HepG2 (cell line): ENCODE results near the gene PMM2. TPM values are rescaled to one million over a fixed set of nuclear protein-coding genes. Genes with fewer than 3 reads are reported as not detected.

ENCODE experiments used
- AKAP8 ChIP-seq: sonication (generic); formaldehyde crosslinking; IDR thresholded peaks from 2 replicates; pipeline ENCODE4 v1.5.1; 2020; ENCODE audit warnings: mild to moderate bottlenecking, missing genetic modification reagents
- EED ChIP-seq: sonication (generic); formaldehyde crosslinking; IDR thresholded peaks from 2 replicates; pipeline ENCODE4 v1.5.0; 2020; ENCODE audit warnings: mild to moderate bottlenecking, missing genetic modification reagents
- ERF ChIP-seq: IDR thresholded peaks from 2 replicates; pipeline ENCODE4 v1.6.1; 2018; ENCODE audit warnings: missing biosample characterization, missing genetic modification reagents
- HCFC1 ChIP-seq: fragments of 150-350 bp; IDR thresholded peaks from 2 replicates; pipeline ENCODE4 v1.6.1; 2014; ENCODE audit warnings: low read depth, low read length
- HNRNPK ChIP-seq: fragments of 200-400 bp; formaldehyde crosslinking; IDR thresholded peaks from 2 replicates; pipeline ENCODE4 v1.6.1; 2018; ENCODE audit warnings: low read length, low read depth, moderate library complexity, mild to moderate bottlenecking; ENCODE audit not compliant: poor library complexity, severe bottlenecking
- MAF1 ChIP-seq: sonication (generic); formaldehyde crosslinking; IDR thresholded peaks from 2 replicates; pipeline ENCODE4 v1.5.0; 2020; ENCODE audit warnings: missing genetic modification reagents, borderline replicate concordance
- MTF2 ChIP-seq: sonication (generic); formaldehyde crosslinking; IDR thresholded peaks from 2 replicates; pipeline ENCODE4 v1.5.0; 2020; ENCODE audit warnings: missing genetic modification reagents, borderline replicate concordance
- MXD4 ChIP-seq: IDR thresholded peaks from 2 replicates; pipeline ENCODE4 v1.6.1; 2016; ENCODE audit warnings: mild to moderate bottlenecking, missing biosample characterization, missing genetic modification reagents
- PHB2 ChIP-seq: fragments of 450-650 bp; IDR thresholded peaks from 2 replicates; pipeline ENCODE4 v1.6.1; 2018; ENCODE audit not compliant: partially characterized antibody
- RXRA ChIP-seq: sonication (generic); formaldehyde crosslinking; IDR thresholded peaks from 2 replicates; pipeline ENCODE4 v1.5.1; 2020; ENCODE audit warnings: missing genetic modification reagents
- SIN3B ChIP-seq: fragments of 150-350 bp; IDR thresholded peaks from 2 replicates; pipeline ENCODE4 v1.6.1; 2014; ENCODE audit warnings: low read length
- SNAPC2 ChIP-seq: sonication (generic); formaldehyde crosslinking; IDR thresholded peaks from 2 replicates; pipeline ENCODE4 v1.8.1; 2022; ENCODE audit warnings: mild to moderate bottlenecking, missing genetic modification reagents
- ZBTB26 ChIP-seq: IDR thresholded peaks from 2 replicates; pipeline ENCODE4 v1.6.1; 2016; ENCODE audit warnings: missing compliant biosample characterization, missing genetic modification reagents, borderline replicate concordance
- ZBTB7A ChIP-seq: sonication (generic); formaldehyde crosslinking; IDR thresholded peaks from 2 replicates; pipeline ENCODE4 v1.8.0; 2022; ENCODE audit warnings: mild to moderate bottlenecking, missing genetic modification reagents
- ZC3H13 ChIP-seq: sonication (generic); formaldehyde crosslinking; IDR thresholded peaks from 2 replicates; pipeline ENCODE4 v1.8.1; 2023; ENCODE audit warnings: mild to moderate bottlenecking, missing genetic modification reagents, moderate library complexity
- ZFP36L1 ChIP-seq: sonication (generic); formaldehyde crosslinking; IDR thresholded peaks from 2 replicates; pipeline ENCODE4 v1.8.0; 2022; ENCODE audit warnings: mild to moderate bottlenecking, missing genetic modification reagents, moderate library complexity
- ZNF121 ChIP-seq: sonication (generic); formaldehyde crosslinking; IDR thresholded peaks from 2 replicates; pipeline ENCODE4 v1.5.0; 2020; ENCODE audit warnings: mild to moderate bottlenecking, missing genetic modification reagents
- ZNF253 ChIP-seq: sonication (generic); formaldehyde crosslinking; IDR thresholded peaks from 2 replicates; pipeline ENCODE4 v1.8.0; 2022; ENCODE audit warnings: mild to moderate bottlenecking, missing genetic modification reagents, borderline replicate concordance
- ZNF609 ChIP-seq: sonication (generic); formaldehyde crosslinking; IDR thresholded peaks from 2 replicates; pipeline ENCODE4 v1.4.0; 2020; ENCODE audit warnings: mild to moderate bottlenecking, missing genetic modification reagents, borderline replicate concordance
- ZNF687 ChIP-seq: sonication (generic); formaldehyde crosslinking; IDR thresholded peaks from 2 replicates; pipeline ENCODE4 v1.5.1; 2020; ENCODE audit warnings: mild to moderate bottlenecking, missing genetic modification reagents, moderate library complexity
- polyA plus RNA-seq, 8 experiments: library from polyadenylated mRNA; depleted of rRNA in 3 of 8; stranded (reverse) in 7 of 8; unstranded in 1 of 8; fragments of >200 nt; fragmentation: Illumina TruSeq in 4 of 8; extraction: Trizol in 4 of 8; gene quantifications; 2 replicates each; pipeline versions ENCODE4 v1.2.1 to v1.2.3, GENCODE V29; 2011 to 2016; ENCODE audit warnings: low read depth in 4 of 8, missing spikeins in 1 of 8, mixed read lengths in 1 of 8; ENCODE audit not compliant: insufficient read depth in 1 of 8
- total RNA-seq, 5 experiments: library from RNA; depleted of rRNA; stranded (reverse); fragments of >200 nt; fragmentation: Illumina TruSeq; extraction: Trizol; gene quantifications; 2 replicates each; pipeline ENCODE4 v1.2.3, GENCODE V29; 2016; ENCODE audit warnings: low read depth in 1 of 5

The PMM2 gene
- total and polyA plus RNA-seq, 2 of the 13 experiments (the other 11 are each of a cell fraction or from before 2014, with no cell fraction given), result 52.2 to 93.7 TPM

- TF ChIP-seq ZNF609 (no peak; the same call in 1 of the 2 replicates), ZNF687 (peak; percentile 84), MAF1 (CRISPR knock-in tag) (0 out of 2 replicates have a peak, but pooled peaks have one; percentile 25), SIN3B (peak; percentile 31; the same call in 1 of the 2 replicates), ZFP36L1 (no peak; the same call in 1 of the 2 replicates), PHB2 (no peak), ZNF253 (CRISPR knock-in tag) (no peak), ZBTB26 (peak; percentile 43; the same call in 1 of the 2 replicates), AKAP8 (CRISPR knock-in tag) (peak; percentile 70; the same call in 1 of the 2 replicates), ZBTB7A (CRISPR knock-in tag) (peak; percentile 21), HCFC1 (no peak), ZC3H13 (no peak), HNRNPK (no peak), ERF (CRISPR knock-in tag) (peak; percentile 51), RXRA (CRISPR knock-in tag) (0 out of 2 replicates have a peak, but pooled peaks have one; percentile 9), SNAPC2 (CRISPR knock-in tag) (no peak), MXD4 (CRISPR knock-in tag) (peak; percentile 60; the same call in 1 of the 2 replicates), ZNF121 (peak; percentile 31; the same call in 1 of the 2 replicates), EED (CRISPR knock-in tag) (no peak), MTF2 (CRISPR knock-in tag) (no peak)
Observed at GRCh38 chr16:8869212-8869987, 71.8 kb downstream of the PMM2 start (continued).
